Type B pancreatic cell (in vitro differentiated cells): ENCODE results near the gene CROT. TPM values are rescaled to one million over a fixed set of nuclear protein-coding genes. Genes with fewer than 3 reads are reported as not detected.

Source experiments
- DNase-seq: peaks from one replicate; pipeline ENCODE4 v3.0.0; 2021; ENCODE audit warnings: mixed read lengths; ENCODE audit not compliant: unreplicated experiment; ENCODE audit errors: extremely low spot score
- H3K27ac Mint-ChIP-seq: 2 replicates; pipeline ENCODE4 v1.8.0; 2021; ENCODE audit warnings: mild to moderate bottlenecking, mixed read lengths
- H3K27me3 Mint-ChIP-seq: 2 replicates; pipeline ENCODE4 v1.8.0; 2021; ENCODE audit warnings: mixed read lengths
- H3K36me3 Mint-ChIP-seq: 2 replicates; pipeline ENCODE4 v1.8.0; 2021; ENCODE audit warnings: mixed read lengths
- H3K4me1 Mint-ChIP-seq: one replicate; pipeline ENCODE4 v1.8.0; 2021; ENCODE audit warnings: mixed read lengths; ENCODE audit not compliant: unreplicated experiment
- H3K4me3 Mint-ChIP-seq: 2 replicates; pipeline ENCODE4 v1.8.0; 2021; ENCODE audit warnings: mild to moderate bottlenecking, mixed read lengths
- H3K9me3 Mint-ChIP-seq: 2 replicates; pipeline ENCODE4 v1.8.0; 2021; ENCODE audit warnings: mixed read lengths
- total RNA-seq: library from RNA; stranded (reverse); gene quantifications from 2 replicates; pipeline ENCODE4 v1.2.1, GENCODE V29; 2021; ENCODE audit warnings: low replicate concordance
- TF ChIP-seq, protein P1 (sequence below): fragments of 200-600 bp; sonication (generic); conservative IDR thresholded peaks from 2 replicates; pipeline ENCODE4 v1.5.0; 2021; ENCODE audit warnings: antibody characterized with exemption, mild to moderate bottlenecking

CROT gene
- total RNA-seq, 1 donor from 2014 or later: 21.9 TPM

DNA sequence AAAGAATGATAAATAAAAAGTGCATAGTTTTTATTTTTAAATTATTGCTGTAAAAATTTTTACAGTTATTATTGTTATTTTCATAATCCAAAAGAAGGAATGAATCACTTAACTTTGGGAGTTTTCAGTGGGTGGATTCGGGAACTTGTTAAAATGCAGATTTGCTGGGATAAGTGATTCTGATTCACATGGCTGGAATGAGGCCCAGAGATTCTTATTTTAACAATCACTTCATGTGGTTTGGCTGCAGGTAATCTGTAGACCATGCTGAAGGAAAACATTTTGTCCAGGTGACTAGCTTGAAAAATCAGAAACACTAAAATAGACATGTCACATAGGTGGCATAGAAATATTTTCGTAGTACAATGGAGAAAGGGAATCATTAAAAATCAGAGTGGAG lies 13.9 kb downstream of the CROT start:
- Mint-ChIP-seq H3K27ac (no peak overlapping the region), H3K4me3 (no peak overlapping the region), H3K36me3 (peaks cover 28% of the 10 kb centered on the region), H3K4me1 (no peaks in the 10 kb centered on the region), H3K27me3 (no peaks in the 10 kb centered on the region), H3K9me3 (no peaks in the 10 kb centered on the region)
- TF ChIP-seq, protein P1, sequence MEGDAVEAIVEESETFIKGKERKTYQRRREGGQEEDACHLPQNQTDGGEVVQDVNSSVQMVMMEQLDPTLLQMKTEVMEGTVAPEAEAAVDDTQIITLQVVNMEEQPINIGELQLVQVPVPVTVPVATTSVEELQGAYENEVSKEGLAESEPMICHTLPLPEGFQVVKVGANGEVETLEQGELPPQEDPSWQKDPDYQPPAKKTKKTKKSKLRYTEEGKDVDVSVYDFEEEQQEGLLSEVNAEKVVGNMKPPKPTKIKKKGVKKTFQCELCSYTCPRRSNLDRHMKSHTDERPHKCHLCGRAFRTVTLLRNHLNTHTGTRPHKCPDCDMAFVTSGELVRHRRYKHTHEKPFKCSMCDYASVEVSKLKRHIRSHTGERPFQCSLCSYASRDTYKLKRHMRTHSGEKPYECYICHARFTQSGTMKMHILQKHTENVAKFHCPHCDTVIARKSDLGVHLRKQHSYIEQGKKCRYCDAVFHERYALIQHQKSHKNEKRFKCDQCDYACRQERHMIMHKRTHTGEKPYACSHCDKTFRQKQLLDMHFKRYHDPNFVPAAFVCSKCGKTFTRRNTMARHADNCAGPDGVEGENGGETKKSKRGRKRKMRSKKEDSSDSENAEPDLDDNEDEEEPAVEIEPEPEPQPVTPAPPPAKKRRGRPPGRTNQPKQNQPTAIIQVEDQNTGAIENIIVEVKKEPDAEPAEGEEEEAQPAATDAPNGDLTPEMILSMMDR: no peak
- DNase-seq: no peak

DNA sequence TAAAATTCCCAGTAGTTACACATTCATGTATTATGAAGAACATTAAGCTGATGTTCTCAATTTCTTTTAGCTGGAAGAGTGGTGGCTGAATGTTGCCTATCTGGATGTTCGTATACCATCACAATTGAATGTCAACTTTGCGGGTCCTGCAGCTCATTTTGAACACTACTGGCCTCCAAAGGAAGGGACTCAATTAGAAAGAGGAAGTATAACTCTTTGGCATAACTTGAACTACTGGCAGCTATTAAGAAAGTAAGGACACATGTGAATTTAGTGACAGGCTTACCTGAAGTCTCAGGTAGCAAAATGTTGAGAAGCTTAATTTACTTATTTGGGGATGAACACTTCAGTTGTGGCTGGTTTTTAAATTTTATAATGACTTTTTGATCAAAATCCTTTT lies 15.9 kb downstream of the CROT start:
- no peaks in the 10 kb centered on the region for H3K27me3 Mint-ChIP-seq
- H3K4me1 Mint-ChIP-seq: no peaks in the 10 kb centered on the region
- peaks cover 16% of the 10 kb centered on the region for H3K36me3 Mint-ChIP-seq
- DNase-seq: no peak
- H3K4me3 Mint-ChIP-seq: no peak overlapping the region
- TF ChIP-seq, protein P1: no peak
- no peaks in the 10 kb centered on the region for H3K9me3 Mint-ChIP-seq
- H3K27ac Mint-ChIP-seq: no peak overlapping the region

DNA sequence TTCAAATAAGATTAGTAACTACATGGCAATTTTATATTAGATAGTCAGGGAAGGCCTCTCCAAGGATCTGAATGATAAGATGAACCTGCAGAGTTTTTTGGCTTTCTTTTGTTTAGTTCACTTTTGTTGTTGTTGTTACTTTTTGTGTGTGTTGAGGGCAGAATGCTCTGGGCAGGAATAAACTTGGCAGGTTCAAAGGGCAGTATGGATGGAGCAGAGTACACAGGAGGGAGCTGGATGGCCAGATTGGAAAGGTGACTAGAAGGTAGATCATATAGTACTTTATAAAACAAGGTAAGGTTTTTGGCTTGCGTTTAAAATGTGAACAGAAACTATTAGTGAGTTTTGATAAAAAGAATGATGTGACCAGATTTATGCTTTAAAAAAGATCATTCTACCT lies 17.9 kb downstream of the CROT start:
- TF ChIP-seq, protein P1: no peak
- Mint-ChIP-seq H3K36me3 (peaks cover 3% of the 10 kb centered on the region), H3K27me3 (no peaks in the 10 kb centered on the region), H3K27ac (no peak overlapping the region), H3K4me1 (no peaks in the 10 kb centered on the region), H3K4me3 (no peak overlapping the region), H3K9me3 (no peaks in the 10 kb centered on the region)
- DNase-seq: no peak

DNA sequence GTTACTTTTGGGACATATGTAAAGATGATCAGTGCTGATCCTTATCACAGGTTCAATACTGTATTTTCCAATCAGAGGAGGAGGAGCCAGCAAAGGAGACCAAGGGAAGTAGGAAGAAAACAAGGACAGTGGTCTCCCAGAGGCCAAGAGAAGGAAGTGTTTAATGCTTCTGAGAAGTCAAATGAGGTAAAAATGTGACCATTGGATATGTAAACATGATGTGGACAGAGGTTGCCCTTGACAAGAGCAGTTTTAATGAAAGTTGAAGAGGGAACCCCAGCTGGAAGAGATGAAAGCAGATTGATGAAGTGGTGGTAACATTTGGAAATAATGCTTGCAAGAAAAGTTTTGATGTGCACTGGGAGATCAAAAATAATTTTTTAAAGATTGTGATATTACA lies 18.8 kb downstream of the CROT start:
- no peak for DNase-seq
- no peak overlapping the region for H3K4me3 Mint-ChIP-seq
- H3K9me3 Mint-ChIP-seq: no peaks in the 10 kb centered on the region
- TF ChIP-seq, protein P1: no peak
- H3K27ac Mint-ChIP-seq: no peak overlapping the region
- no peaks in the 10 kb centered on the region for H3K36me3 Mint-ChIP-seq
- H3K27me3 Mint-ChIP-seq: no peaks in the 10 kb centered on the region
- H3K4me1 Mint-ChIP-seq: no peaks in the 10 kb centered on the region

DNA sequence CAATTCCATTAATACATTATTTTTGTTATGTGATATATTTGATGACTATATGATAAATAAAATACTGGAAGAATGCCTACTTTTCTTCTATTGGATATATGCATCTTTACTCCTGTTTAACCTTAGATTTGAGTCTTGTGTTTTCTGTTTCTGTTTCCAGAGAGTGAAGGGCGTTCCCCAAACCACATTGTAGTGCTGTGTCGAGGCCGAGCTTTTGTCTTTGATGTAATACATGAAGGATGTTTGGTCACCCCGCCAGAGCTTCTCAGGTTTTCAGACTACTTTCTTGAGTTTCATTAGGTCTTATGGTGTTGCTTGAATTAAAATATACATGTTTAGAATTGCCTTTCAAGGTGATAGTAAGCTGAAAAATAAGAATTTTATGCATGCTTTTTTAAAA lies 23.8 kb downstream of the CROT start:
- H3K4me1 Mint-ChIP-seq: no peaks in the 10 kb centered on the region

More for the DNA sequence above, 23.8 kb downstream of the CROT start:
- DNase-seq: no peak
- H3K27ac Mint-ChIP-seq: no peak overlapping the region
- TF ChIP-seq, protein P1: no peak
- peaks cover 5% of the 10 kb centered on the region for H3K36me3 Mint-ChIP-seq
- H3K9me3 Mint-ChIP-seq: no peaks in the 10 kb centered on the region
- H3K4me3 Mint-ChIP-seq: no peak overlapping the region
- no peaks in the 10 kb centered on the region for H3K27me3 Mint-ChIP-seq
